Fibroblast of skin of left biceps (primary cell): ENCODE measurements around the gene ADGRG2.
"Not testable (repeated sequence)": the region's sequence is repeated elsewhere in the genome, so short reads cannot be mapped to it uniquely, and the experiment has no call there.

Experiments used
- DNase-seq, 2 experiments: peaks; one replicate each; pipeline ENCODE4 v3.0.0-alpha.2; 2013; ENCODE audit warnings: low read depth in 2 of 2

The ADGRG2 gene

DNA sequence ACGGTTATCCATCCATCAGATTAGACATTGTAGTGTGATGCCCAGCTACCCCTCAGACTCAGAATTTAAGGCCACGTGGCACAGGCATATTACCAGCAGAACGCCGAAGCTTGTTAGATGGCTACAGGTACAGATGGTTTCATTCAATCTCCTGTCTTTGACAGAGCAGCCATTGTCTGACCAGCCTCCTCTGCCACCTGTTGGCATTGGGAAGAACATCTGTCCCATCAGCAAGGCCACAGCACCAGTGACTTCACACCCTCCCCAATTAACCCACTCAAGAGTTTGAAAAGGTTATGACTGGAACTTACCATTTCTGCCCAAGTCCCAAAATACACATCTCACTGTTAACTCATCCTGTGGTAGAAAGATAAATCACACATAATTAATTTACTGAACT, 116.4 kb downstream of the ADGRG2 start:
- no peak for DNase-seq

DNA sequence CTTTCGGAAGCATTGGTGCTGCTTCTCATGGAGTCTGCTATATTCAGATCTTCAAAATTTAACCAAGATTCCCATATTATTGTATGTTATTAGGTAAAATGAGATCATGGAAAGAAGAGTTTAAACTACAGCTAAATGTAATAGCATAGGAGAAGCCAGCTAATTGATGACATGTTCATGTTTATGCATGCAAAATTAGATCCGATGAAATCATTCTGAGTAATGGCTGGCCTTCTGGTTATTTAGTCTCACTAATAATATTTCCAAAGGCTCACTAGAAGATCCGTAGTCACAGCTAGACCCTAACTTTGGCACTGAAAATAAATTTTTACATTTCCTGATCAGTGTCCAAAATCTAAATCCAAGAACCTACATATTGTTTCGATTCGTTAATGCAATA, 118.5 kb downstream of the ADGRG2 start:
- no peak for DNase-seq

DNA sequence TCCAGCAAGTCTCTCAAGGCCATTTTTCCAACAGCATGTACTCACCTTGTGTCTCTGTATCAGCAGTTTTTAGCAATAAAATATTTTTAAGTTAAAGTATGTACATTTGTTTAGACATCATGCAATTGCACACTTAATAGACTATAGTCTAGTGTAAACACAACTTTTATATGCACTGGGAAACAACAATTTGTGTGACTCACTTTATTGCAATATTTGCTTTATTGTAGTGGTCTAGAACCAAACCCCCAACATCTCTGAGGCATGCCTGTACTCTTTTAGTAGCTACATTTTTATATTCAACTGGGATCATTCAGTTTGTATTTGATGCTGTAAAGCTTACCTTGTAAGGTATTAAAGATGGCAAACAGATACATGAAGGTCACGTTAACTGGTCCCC, 123.6 kb downstream of the ADGRG2 start:
- no peak for DNase-seq

DNA sequence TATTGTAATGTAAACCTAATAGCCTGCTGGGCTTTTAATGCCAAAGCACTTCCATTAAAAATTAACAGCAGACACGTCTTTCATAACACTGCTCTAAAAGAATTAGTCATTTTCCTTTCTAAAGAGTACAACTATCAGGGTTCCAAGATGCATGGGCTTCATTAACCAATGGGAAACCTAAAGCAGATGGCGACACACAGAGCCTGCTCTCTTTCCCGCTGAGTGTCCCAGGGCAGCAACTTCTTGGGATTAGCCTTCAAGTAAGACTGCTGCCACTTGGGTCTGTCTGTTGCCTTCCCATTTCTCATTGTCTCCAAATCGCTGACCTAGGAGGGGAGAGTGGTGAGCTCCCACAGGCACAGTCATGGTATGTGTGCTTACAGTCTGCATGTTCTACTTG, 124.4 kb downstream of the ADGRG2 start:
- no peak for DNase-seq

DNA sequence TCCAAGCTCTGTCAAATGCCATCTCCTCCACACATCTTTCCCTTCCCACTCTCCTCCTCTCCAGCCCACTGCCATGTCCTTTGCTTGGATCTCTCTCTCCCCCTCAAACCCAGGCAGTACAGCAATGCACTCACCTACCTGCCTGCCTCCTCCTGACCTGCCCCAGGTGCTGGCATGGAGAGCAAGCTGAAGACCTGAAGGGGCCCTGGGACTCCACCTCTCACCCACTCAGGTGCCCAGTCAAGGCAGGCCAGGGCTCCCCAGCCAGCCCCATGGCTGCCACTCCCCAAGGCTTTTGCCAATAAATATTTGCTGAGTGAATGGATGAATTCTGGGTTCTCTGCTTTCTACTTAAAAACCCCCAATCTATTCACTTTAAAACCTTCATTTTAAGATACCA, 125.7 kb downstream of the ADGRG2 start:
- no peak for DNase-seq

DNA sequence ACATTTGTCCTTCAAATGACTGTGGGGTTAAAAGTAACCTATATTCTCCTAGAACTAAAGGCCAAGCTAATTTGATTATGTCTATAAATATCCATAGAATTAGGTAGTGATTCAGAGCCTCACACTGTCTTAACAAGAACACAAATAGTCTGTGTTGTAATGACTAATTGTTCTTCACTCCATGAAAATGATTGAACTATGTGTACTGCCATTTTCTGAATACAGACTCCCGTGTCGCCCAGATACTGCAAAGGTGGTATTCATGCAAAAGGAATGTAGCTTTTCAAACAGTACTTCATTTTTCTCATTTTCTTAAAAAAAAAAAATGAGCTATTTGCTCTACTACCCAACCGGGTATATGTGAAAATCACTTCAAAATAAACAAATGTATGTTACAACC, 127.0 kb downstream of the ADGRG2 start:
- peak; percentile 38 to 48 for DNase-seq

DNA sequence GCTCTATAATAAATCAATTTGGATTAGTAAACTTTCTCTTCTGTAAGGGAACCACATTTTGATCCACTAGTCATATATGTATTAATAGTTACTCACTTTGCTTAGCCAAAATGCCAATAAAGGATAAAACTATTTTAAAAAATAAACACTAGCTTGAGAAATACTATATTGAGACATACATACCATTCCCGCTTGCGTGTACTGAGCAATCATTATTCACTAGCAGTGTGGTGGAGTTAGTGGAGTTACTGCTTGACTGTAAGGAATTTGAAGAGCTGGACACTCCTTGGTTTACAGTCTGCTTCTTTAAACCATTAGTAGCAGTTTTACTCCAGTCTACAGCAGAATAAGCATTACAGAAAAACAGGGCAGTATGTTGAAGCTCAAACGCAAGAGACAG, 127.6 kb downstream of the ADGRG2 start:
- peak; percentile 67 to 72 for DNase-seq

DNA sequence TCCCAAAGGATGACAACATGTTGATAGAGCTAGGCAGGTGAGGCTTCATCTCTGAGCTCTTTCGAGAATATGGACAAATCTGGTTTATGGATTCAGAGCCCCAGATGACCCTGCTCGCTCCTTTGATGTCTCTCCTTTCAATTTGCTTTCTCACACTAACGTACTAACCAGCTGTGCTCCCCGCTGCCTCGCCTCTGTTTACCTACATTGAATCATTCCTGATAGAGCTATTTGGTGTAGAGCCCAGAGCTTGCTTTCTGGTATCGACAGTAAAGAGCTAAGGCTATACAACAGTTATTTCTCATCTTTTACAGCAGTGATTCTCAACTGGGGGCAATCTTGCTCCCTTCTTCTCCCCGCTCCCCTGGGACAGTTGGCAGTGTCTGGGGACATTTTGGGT, 129.4 kb downstream of the ADGRG2 start:
- DNase-seq = no peak

DNA sequence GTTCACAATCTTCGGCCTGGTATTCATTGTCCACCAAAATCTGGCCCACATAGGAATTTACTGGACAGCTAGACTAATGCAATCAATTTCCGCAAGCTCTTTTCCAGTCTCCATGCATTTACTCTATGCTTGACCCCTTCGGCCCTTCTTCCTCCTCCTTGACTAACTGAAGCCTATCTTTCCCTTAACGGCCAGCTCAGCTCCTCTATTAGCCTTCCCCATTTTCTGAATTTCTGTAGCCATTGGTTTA, 137.2 kb downstream of the ADGRG2 start:
- DNase-seq = no peak

DNA sequence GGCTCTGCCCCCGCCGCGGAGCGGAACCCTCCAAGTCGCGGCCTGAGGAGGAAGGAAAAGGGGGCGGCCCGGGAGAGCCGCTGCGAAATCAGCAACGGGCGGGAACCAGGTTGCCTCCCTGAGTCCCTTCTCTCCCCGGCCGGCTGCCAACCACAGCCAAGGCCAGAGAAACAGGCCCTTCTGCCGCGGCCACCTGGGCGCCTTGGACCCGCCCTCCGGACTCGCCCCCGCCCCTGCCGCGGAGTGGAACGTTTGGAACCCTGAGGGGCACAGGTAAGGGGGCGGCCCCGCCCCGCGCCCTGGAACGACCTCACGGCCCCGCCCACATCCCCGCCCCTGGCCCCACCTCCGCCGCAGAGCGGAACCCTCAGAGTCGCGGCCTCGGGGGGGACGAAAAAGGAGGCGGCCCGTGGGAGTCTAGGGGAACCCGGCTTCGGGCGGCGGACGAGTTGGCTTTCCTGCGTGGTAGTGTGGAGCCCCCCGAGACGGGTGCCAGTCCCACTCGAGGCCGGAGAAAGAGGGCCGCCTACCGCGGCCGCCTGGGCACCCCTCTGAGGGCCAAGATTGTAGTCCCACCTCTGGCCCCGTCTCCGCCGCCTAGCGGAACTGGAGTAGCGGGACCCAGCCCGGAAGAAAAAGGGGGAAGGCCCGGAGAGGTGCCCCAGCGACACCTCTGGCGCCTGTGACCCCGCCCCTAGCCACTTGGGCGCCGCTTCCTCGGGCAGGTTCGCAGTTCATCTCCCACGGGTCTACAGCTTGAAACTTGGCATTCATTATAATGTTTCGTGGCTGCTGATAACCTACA, 137.7 kb downstream of the ADGRG2 start:
- DNase-seq = peak; percentile 32 to 35

DNA sequence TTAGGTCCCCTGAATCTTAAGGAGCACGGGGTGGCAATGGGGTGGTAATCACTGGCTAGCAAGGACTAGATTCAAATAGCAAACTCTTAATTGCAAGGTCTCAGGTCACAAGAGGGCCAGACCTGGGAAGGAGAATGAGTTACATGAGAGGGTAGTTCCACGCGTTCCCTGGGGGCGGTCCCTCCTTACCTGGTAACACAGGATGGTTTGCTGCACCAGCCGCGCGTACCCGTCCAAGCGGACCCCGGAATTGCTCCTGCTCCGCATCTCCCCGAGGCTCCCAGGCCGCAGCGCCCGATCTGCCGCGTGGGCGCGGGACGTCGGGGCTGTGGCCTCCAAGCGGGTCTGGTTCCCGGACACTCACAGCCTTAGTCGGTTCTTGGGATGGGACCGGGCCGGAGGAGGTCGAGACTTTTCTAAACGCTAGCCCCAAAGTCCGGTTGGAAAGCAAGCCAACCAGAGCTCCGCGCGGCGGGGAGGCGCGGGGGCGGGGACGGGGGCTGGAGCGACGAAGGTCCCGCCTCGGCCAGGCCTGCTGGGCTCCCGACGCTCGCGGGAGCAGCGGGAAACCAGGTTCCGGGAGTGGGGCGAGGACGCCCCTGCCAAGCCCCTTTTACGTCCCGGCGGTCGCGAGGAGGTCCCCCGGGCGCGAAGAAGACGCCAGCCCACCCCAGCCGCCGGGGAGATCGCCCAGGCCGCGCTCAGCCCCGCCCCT, 138.4 kb downstream of the ADGRG2 start, which contains the start of gene PHKA2:
PHKA2 (minus strand) TSS at position 449 of the 715 bp plus-strand sequence; CDS start at position 267, 182 bp downstream.
- no peak for DNase-seq

DNA sequence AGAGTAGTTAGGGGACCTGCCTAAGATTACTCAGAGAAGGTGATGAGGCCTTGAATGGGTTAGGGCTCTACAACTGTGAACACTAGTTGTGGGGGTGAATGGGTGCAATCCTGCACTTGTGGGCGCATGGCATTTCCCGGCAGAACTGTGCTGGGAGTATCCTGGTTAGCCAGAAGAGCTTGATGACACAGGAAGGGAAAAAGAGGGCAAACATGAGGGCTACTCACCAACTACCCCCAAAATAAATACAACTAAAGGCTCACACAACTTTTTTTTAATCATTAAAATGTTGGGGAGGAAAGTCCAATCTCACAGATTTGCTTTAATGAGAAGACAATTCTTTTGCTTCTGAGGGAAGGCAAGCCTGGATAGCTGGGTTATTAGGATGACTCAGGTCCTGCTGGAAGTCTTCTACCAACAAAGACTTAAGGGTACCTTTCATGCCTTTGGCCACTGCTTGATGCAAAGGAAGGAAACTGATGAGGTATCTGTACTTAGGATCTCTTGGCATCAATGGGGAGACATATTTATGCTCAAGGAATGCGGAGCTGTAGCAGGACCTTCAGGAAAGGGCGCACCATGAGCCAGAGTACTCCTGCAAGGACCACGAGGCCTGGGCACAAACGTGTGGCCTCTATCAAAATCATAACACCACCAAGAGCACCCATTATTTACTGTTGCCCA, 141.0 kb downstream of the ADGRG2 start:
- no peak for DNase-seq

DNA sequence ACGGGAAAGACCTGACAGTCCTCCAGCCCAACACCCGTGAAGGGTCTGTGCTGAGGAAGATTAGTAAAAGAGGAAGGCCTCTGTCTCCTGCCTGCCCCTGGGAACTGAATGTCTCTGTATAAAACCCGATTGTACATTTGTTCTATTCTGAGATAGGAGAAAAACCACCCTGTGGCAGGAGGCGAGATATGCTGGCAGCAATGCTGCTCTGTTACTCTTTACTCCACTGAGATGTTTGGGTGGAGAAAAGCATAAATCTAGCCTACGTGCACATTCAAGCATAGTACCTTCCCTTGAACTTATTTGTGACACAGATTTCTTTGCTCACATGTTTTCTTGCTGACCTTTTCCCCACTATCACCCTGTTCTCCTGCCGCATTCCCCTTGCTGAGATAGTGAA, 142.0 kb downstream of the ADGRG2 start:
- DNase-seq = not testable (repeated sequence)

DNA sequence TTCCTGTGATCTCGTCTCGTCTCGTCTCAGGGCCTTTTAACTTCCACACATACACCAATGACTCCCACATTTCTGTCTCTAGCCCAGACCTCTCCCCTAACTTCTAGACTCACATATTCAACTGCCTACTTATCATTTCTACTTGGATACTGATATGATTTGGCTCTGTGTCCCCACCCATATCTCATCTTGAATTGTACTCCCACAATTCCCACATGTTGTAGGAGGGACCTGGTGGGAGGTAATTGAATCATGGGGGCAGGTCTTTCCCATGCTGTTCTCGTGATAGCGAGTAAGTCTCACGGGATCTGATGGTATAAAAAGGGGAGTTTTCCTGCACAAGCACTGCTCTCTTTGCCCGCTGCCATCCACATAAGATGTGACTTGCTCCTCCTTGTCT, 147.3 kb downstream of the ADGRG2 start:
- no peak for DNase-seq

DNA sequence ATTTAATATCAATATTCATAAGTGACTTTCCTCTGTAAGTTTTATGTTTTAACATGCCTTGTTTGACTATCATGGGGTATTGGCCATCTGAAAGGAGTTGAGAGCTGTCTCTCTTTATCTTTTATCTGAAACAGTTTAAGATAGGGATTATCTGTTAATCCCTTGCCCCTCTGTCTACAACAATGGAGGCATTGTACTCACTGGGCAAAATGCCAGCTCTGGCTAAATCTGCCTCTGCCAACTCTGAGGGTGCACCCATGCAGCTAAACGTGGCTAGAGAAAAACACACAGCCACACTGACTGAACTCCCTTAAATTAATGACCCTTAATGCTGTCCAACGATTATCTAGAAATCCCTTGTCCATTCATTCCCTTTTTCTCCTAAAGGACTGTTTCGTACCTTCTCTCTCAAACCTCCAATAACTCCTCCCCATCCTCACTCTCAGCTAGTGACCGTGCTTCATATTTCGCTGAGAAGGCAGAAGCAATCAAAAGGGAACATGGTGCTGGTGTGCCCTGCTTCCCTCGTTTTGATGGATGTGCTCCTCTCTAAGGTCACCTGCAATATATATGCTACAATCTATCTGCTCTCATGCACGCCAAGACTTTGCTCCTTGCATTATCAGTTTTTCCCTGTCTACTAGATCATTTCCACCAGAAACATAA, 148.6 kb downstream of the ADGRG2 start:
- no peak for DNase-seq

DNA sequence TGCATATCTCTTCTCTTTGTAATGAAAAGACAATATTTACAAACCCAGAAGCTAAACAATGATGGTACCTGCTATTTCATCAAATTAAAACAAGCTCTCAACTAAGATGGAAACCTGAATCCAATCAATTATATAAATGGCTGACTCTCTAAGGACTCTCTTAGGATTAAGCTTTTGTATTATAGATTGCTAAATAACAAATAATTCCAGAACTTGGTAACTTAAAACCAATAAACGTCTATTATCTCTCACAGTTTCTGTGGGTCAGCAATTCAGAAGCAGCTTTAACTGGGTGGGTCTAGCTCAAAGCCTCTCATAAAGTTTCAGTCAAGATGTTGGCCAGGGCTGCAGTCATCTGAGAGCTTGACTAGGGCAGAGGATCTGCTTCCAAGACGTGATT, 150.8 kb downstream of the ADGRG2 start:
- no peak for DNase-seq

DNA sequence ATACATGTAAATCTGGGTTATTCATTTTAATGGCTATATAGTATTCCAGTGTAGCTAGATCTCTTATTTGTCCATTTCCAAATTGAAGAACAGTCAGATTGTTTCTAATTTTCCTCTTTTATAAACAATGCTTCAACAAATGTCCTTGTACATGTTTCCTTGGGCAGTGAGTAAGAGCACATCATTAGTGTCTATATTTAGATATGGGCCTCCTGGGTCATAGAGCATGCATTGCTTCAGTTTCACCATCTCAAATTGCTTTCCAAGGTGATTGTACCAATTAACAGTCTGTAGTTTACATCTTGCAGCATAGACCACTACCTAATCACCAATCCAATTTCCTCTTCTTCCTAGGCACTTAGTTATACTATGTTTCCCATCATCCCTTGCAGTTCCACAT, 151.8 kb downstream of the ADGRG2 start:
- no peak for DNase-seq

DNA sequence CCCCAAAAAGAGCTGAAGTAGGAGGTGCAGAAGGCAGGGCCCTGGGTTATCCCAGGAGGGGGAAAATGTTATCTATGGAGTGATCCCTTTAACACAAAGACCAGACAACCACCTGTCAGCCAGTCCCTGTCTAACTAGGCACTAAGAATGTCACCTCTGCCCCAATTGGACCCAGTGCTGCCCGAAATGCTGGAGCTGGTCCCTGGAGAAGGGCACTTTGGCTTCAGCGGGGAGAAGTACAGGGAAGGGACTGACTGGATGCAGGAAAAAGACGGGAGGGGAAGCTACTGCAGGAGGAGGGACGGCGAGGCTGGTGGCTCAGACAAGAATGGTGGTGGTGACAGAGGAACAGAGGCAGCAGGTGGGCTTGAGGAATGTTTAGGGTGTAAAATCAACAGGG, 155.6 kb downstream of the ADGRG2 start:
- no peak for DNase-seq

DNA sequence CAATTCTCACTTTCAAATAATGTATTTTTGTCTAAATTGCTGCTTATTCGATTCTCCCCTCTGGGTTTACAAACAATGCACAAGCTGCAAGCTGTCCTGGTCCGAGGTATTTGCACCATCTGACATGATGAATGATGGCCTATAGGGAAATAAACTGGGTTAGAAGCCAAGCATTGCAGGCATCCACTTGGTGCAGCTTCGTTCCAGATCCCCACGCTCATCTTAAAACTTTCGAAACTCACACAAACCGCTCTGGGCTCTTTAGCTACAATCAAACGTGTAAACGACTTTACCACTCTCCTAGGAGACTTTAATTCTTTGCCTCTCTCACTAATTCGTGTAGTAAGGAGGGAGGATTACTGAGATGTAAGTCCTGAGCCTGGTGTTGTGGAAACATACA, 157.4 kb downstream of the ADGRG2 start:
- no peak for DNase-seq

DNA sequence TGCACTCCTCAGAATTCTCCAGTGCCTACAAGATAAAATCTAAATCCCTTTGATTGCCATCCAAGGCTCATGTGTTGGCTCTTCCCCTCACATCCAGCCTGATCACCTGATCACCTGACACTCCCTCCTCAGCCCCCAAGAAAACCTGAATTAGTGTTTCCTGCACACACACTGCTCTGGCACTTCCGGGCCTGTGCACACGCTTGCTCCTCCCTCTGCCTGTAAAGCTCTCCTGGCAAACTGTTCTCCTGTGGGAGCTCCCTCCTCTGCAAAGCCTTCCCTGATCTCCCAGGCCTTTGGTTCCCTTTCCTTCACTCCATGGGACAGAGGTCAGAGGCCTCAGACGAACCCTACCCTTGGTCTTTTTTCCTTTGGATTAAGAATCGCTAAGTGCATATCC, 158.2 kb downstream of the ADGRG2 start:
- no peak for DNase-seq

DNA sequence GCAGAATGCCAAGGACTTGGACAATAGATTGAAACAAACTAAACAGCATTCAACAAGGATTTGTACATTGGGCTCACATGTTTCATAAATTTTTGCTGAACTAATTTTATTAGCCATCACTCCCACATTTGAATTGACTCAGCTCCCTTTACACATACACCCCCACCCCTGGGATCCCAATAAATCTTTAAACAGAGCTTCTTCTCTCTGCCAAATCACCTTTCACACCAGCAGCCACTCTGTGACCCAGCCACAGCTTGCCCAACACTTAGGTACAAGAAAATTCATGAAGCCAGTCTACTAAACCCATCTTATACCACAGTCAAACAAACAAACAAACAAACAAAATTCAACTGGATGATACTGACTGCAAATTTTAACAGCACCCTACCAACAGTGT, 159.9 kb downstream of the ADGRG2 start:
- DNase-seq = no peak

DNA sequence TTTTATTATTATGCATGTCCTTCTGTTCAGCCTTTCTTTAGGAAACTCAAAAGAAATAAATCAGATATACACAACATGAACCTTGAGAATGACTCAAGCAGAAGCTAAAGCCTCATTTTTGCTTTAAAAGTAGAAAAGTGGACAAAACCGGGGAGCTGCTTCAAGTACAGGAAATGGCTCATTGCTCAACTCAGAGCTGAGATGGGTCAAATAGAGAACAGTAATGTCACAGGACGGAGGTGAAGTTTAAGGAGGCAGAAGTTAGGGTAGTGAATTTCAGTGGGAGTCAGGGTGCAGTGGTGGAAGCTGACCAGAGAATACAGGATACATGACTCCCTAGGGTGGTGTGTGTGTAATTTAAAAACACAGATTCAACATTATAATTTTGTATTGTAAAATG, 160.6 kb downstream of the ADGRG2 start:
- DNase-seq = no peak
